ENCODE measurements around the gene SFMBT1.

Gene SFMBT1, protein sequence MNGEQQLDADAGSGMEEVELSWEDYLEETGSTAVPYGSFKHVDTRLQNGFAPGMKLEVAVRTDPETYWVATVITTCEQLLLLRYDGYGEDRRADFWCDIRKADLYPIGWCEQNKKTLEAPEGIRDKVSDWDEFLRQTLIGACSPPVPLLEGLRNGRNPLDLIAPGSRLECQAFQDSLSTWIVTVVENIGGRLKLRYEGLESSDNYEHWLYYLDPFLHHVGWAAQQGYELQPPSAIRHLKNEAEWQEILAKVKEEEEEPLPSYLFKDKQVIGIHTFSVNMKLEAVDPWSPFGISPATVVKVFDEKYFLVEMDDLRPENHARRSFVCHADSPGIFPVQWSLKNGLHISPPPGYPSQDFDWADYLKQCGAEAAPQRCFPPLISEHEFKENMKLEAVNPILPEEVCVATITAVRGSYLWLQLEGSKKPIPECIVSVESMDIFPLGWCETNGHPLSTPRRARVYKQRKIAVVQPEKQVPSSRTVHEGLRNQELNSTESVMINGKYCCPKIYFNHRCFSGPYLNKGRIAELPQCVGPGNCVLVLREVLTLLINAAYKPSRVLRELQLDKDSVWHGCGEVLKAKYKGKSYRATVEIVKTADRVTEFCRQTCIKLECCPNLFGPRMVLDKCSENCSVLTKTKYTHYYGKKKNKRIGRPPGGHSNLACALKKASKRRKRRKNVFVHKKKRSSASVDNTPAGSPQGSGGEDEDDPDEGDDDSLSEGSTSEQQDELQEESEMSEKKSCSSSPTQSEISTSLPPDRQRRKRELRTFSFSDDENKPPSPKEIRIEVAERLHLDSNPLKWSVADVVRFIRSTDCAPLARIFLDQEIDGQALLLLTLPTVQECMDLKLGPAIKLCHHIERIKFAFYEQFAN

DNA sequence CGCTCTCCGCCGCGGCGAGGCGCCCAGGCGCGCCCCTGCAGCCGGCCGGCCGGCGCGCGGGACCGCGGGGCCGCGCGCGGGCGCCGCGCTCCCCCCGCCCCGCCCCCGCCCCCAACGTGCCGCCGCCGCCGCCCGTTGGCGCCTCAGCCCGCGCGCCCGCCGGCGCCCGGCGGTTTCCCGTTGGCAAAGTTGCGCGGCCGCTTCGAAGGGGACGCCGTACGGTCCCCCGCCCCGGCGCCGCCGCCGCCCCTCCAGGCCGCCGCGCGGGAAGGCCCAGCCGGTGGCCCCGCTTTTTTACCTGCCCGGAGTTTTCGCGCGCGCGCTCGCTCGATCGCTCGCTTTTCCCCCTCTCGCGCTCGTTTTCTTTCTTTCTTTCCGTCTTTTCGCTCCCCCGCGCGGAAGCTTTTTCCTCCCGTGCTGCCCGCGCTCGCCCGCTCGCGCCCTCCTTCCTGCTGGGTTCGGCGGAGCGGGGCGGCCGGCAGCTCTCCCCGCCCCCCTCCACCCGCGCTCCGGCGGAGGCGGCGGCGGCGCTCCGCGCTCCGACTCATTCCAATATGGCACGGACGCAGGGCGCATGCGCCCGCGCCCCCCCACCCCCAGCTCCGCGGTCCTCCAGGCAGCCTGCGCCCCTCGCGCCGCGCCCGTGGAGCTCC is at the start of gene SFMBT1:
TSS of gene SFMBT1 (minus strand) at position 556 of the 653 bp plus-strand sequence. CDS start 76,945 bp downstream, outside the sequence.
- DNase-seq: no peak

DNA sequence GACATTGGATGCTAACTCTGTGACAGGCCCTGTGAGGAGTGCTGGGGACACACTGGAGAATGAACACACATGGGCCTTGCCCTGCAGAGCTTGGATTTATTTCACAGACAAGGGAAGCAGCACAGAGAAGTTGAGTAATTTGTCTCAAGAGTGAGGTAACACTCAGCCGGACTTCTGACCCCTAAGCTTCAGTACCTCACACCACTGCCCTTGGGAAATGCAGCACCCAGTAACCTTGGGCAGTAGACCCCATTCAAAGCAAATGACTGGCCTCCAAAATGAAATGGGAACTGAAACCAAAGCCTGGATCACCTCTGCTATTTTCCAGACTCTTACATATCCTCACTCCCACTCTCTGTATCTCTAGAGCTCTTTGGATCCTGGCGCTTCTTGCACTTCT is 47.1 kb upstream of the SFMBT1 start:
- DNase-seq: no peak

DNA sequence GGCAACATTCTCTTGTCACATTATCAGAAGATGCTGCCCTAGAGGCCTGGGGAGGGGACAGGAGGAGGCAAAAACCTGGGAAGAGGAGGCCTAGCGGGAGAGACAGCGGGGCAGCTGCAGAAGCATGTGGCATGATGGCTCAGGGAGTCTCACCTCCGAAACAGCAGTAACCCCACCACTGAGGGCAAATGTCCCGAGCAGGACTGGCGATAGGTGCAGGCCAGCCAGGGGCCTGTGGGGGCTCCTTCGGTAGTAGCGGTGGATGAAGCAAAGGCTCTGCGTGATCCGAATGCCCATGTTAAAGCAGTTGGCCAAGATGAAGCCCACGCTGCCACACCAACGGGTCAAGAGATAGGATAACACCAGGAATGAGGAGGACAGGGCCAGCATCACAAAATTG is 46.3 kb upstream of the SFMBT1 start:
- no peak for DNase-seq

DNA sequence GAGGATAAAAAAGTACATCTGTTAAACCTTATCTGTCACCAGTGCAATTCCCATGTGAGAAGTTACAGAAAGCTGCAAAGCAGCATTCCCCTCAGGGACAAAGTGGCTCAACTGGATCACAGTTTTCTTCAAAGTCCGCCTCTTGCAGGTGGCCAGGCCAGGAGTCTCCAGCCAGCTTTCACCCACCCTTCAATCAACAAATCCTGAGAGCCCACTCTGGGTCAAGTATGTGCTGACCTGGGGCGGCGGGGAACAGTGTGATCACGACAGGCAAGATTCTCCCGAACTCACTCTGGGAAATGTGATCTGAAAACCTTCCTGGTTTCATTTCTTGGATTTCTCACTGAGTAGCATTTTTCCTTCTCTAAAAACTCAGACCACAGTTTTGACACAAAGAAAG is 45.1 kb upstream of the SFMBT1 start:
- DNase-seq: no peak

DNA sequence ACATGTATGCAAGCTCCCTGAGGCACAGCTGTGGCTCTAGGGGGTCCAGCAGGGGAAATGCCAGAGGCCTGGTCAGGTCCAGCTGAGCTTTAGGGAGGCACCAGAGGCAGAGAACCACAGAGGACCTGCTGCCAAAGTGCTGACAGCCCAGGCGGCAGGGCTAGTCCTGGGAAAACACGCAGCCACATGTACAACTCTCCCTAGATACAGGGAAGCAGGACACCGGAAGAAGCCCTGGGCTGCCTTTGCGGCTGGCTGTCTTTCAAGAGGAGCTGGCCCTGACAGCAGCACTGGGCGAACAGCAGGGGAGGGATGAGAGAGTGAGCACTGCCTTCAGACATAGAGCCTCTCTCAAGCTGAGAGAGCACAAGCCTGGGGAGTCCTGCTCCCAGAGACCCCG is 43.6 kb upstream of the SFMBT1 start:
- DNase-seq: no peak

GRCh38 chr3:53085476-53085875 is 39.6 kb upstream of the SFMBT1 start:
- no peak for DNase-seq

DNA sequence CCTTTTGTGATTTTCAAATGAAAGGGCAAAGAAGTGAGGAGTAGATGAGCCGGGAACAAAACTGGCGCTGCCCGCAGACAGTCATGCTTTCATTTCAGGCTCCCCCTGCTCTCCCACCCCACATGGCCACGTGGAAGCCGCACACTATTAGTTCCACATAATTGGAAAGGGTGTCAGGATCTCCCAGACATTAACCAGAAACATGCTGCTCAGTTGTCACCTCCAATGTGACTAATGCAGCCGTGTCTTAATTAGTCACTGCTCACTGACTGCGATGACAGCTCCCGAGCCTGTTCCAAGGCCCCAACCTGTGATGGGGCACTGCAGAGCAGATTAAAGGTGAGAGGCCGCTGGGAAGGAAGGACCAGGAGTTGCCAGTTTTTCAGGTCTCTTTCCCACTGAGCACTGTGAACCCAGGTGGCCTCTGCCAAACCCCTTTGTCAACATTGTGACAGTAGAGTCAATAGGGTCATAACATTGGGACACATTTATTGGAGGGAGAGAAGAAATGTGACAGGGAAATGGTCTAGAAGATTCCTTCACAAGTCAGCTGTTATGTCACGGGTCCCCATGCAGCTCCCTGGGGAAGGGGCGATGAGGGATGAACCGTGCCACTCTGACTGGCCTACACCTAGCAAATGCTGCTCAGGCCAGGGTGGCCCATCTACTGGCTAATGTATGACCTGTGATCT is 38.6 kb upstream of the SFMBT1 start:
- no peak for DNase-seq

DNA sequence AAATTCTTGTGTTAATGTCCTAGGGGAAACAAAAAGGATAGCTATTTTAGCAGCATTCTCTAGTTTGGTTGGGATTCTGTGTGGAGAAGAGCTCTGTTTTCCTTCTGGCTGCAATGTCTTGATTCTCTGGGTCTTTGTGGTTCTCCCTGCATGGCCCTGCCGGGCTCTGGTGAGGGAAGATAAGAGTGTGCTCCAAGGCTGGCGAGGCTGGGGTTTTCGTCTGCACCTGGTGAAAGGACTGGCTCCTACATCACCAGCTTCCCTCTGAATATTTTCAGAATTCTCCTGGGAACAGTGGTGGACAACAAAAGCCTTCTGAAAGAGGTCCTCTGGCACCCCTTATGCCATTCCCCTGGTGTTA is 38.1 kb upstream of the SFMBT1 start:
- DNase-seq: no peak

DNA sequence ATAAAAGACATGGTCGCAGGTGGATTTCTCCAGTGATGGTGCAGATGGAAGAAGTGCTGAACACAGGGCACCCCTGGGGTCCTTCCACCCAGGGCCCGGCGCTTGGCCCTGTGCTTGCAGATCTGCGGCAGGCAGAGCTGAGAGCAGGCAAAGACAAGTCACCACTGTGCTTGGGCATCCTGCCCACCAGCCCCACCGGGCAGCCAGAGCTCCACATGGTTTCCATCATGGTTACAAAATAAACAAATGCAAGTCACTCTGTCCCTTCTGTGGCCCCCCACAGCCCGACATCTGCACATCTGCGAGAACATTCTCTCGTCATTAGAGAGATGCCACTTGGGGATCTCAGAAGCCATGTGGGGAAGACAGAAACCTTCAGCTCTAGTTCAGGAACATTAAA is 37.6 kb upstream of the SFMBT1 start:
- DNase-seq: no peak

DNA sequence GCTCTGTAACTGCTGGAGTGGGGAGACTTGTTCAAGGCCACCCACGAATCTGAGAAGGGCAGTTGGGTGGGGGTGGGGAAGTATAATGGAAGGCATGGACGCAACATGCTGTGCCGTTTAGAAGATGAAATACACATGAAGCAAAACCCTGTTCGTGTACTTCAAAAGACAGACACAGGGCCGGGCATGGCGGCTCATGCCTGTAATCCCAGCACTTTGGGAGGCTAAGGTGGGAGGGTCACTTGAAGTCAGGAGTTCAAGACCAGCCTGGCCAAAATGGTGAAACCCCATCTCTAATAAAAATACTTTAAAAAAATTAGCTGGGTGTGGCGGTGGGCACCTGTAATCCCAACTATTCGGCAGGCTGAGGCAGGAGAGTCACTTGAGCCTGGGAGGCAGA is 36.9 kb upstream of the SFMBT1 start:
- no peak for DNase-seq

- DNase-seq: no peak
These were observed 35.4 kb upstream of the SFMBT1 start for GRCh38 chr3:53081318-53081717.

GRCh38 chr3:53080612-53081205 is 34.8 kb upstream of the SFMBT1 start:
- no peak for DNase-seq

GRCh38 chr3:53079791-53080555 is 34.1 kb upstream of the SFMBT1 start:
- DNase-seq: no peak

DNA sequence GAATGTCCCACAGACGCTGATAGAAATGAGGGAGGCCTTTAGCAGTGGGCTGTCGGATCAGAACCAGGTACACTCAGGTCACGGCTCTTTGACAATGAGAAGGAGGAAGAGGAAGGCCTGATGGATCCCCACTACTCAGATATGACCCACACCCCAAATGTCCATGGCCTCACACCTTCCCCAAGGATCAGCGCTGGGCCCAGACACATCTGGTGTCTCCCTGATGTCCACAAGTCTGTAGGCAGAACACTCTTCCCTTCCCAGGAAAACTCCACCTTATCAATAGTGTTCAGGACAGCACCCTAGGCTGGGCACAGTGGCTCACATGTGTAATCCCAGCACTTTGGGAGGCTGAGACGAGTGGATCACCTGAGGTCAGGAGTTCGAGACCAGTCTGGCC is 33.3 kb upstream of the SFMBT1 start:
- no peak for DNase-seq

GRCh38 chr3:53078656-53079055 is 32.8 kb upstream of the SFMBT1 start:
- no peak for DNase-seq

DNA sequence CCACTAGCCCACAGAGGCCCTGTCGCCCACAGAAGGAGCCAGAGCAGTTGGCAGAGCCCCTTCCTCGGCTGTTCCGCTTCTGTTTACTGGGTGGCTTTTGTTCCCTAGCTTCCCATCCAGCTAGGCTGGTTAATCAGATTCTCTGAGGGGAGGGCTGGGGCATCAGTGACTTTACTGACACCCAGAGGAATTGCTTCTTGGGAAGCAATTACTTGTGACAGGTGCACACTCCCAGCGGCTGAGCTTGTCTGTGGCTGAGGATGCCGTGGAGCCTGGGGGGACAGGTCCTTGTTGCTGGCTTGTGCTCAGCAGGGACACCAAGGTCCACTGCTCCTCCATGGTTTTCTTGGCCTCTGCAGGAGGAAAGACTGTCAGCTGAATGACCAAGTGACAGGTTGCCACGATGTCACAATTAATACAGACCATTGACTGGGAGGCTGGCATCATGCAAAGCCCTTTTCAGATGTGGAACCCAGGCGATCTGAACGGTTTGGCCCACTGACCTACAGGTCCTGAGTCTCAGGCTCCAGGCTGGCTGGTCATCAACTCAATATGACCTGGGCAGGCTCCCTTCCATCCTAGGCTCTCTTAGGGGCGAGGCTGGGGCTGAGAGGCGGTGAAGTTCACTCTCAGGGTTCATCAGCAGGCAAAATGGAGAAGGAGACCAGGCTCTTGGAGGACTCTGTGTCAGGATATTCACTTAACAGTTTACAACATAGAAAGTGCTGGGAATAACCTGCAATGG is 31.8 kb upstream of the SFMBT1 start:
- no peak for DNase-seq

- DNase-seq: no peak
These were observed 29.9 kb upstream of the SFMBT1 start for GRCh38 chr3:53075743-53076140.

DNA sequence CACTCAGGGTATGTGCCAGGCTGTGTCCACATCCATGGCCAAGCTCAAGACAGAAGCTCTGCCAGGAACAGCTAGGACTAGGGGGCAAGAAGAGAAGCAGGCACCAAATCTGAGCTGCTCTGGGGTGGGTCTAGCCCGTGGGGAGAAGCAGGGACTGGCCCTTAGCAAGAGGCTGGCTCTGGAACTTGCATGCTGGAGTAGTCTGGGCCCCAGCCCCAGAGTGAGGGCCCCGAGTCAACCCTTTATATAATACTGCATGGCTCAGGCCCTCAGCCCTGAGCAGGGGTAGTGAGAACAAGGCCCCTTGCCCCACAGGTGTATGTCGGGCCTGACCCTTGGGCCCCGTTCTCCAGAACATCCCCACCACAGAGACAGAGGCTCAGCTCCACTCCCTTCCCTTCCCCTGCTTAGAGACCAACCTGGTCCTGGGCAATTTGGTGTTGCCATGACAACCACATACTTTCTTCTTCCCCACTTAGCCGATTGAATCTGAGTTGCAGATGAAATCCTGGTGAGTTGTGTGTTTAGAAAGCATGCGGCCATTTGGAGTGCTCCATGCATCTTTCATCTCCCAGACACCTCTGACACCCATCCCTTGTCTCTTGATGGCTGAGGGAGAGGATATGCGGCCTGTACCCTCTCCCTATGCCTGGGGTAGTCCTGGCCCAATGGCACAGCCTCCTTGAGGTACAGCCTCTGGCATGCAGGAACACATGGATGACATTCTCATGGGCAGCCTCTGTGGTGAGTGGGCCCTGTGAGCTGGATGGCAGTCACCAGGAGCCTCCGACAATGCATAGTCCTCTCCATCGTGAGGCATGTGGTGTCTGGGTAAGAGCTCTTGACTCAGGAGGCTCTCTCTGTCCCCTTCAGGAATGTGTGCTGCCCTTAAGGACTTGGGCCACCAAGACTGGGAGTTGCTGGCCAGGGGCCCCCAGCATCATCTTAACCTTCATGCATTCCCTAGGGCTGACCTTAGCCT is 29.2 kb upstream of the SFMBT1 start:
- no peak for DNase-seq

DNA sequence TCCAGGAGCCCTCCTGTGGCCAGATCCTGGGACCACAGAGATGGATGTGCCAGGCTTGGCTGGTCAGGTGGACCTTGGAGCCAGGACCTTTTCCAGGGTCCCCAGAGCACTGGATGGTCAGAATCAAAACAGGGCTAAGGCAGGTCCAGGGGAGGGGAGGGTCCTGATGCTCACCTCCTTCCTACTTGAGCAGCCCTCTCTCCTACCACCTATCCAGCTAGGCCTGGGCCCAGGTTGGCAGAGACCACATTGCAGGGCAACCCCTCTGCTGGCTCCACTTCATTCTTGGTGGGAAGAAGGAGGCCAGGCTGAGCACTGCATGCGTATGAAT is 28.5 kb upstream of the SFMBT1 start:
- DNase-seq: no peak

Measured in NCI-H1417 treated with DMSO at 0.1 percent for 48 hours (cell line).